NB4 (cell line): Measurements from ENCODE around the gene PRRC2B.
"Not testable (repeated sequence)": the region's sequence is repeated elsewhere in the genome, so short reads cannot be mapped to it uniquely, and the experiment has no call there.

Experiments used
- DNase-seq: peaks from one replicate; pipeline ENCODE4 v3.0.0; 2010; ENCODE audit warnings: low read depth
- H3K4me3 ChIP-seq: one replicate; pipeline ENCODE4 v1.5.1; 2011; ENCODE audit warnings: mild to moderate bottlenecking, low read depth, low read length, moderate library complexity
- MYC ChIP-seq: IDR thresholded peaks from 2 replicates; pipeline ENCODE4 v1.6.1; 2011; ENCODE audit warnings: low read depth, low read length
- POLR2A ChIP-seq: IDR thresholded peaks from 2 replicates; pipeline ENCODE4 v1.6.1; 2011; ENCODE audit warnings: mild to moderate bottlenecking; ENCODE audit not compliant: insufficient read length; ENCODE audit errors: extremely low read depth
- TF ChIP-seq, protein P1 (sequence below): IDR thresholded peaks from 2 replicates; pipeline ENCODE4 v1.6.1; 2011; ENCODE audit warnings: low read depth, low read length
- TF ChIP-seq, protein P2 (sequence below): IDR thresholded peaks from one replicate; pipeline ENCODE4 v1.5.1; 2012; ENCODE audit warnings: low read depth, low read length

Gene PRRC2B

DNA sequence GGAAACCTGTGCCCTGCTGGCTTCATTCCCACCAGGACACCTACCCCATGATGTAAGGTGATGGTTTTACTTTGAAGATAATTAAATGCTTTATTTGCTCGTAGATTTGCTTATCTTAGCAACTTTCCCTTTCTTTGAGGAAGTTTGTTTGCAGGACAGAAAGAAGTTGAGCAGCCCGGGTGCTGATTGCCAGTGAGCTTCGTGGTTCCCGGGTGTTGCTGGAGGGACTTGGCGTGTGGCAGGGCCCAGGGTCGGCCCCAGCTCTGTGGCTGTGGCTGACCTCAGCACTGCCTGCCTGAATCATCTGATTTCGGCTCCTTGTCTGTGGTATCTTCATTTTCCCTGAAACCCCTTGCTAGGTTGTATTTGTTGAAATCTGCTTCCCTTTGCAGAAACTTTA is 117.5 kb downstream of the PRRC2B start:
- no peak overlapping the region for H3K4me3 ChIP-seq
- TF ChIP-seq, protein P1, sequence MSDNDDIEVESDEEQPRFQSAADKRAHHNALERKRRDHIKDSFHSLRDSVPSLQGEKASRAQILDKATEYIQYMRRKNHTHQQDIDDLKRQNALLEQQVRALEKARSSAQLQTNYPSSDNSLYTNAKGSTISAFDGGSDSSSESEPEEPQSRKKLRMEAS, result no peak
- no peak for TF ChIP-seq POLR2A
- TF ChIP-seq MYC, result no peak
- TF ChIP-seq, protein P2, sequence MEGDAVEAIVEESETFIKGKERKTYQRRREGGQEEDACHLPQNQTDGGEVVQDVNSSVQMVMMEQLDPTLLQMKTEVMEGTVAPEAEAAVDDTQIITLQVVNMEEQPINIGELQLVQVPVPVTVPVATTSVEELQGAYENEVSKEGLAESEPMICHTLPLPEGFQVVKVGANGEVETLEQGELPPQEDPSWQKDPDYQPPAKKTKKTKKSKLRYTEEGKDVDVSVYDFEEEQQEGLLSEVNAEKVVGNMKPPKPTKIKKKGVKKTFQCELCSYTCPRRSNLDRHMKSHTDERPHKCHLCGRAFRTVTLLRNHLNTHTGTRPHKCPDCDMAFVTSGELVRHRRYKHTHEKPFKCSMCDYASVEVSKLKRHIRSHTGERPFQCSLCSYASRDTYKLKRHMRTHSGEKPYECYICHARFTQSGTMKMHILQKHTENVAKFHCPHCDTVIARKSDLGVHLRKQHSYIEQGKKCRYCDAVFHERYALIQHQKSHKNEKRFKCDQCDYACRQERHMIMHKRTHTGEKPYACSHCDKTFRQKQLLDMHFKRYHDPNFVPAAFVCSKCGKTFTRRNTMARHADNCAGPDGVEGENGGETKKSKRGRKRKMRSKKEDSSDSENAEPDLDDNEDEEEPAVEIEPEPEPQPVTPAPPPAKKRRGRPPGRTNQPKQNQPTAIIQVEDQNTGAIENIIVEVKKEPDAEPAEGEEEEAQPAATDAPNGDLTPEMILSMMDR, result no peak
- DNase-seq, result no peak

DNA sequence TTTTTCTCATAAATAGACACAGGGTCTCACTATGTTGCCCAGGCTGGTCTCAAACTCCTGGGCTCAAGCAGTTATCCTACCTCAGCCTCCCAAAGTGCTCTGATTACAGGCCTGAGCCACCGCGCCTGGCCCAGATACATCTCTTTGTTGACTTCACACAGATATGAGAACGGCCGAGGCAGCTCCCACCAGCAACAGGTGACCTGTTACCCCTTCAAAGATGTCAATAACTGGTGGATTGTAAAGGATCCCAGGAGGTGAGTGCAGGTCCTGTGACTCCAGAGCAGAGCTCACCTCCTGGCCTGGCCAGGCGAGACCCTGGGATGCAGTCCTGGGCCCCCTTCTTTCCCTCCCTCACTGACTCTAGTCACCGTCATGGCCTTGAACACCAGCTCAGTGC is 118.0 kb downstream of the PRRC2B start:
- no peak for DNase-seq
- no peak overlapping the region for H3K4me3 ChIP-seq
- TF ChIP-seq POLR2A (no peak), MYC (no peak)
- TF ChIP-seq, protein P1, result no peak
- TF ChIP-seq, protein P2, result no peak

DNA sequence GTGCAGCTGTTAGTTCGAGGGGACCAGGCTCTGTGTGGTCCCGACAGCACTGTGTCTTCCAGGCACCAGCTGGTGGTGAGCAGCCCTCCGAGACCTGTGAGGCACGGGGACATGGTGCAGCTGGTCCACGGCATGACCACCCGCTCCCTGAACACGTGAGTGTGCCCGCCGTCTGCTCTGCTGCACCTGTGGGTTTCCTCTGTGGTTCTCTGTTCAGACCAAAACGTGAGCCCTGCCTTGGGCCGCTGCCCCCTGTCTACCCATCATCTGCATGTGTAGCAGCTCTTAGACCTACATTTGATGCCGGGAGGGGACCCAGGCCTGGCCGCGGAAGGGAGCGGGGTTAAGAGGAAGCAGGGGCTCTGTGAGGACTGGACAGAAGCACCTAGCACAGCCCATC is 119.3 kb downstream of the PRRC2B start:
- no peak for DNase-seq
- TF ChIP-seq MYC (no peak), POLR2A (no peak)
- TF ChIP-seq, protein P2, result no peak
- TF ChIP-seq, protein P1, result no peak
- no peak overlapping the region for H3K4me3 ChIP-seq

DNA sequence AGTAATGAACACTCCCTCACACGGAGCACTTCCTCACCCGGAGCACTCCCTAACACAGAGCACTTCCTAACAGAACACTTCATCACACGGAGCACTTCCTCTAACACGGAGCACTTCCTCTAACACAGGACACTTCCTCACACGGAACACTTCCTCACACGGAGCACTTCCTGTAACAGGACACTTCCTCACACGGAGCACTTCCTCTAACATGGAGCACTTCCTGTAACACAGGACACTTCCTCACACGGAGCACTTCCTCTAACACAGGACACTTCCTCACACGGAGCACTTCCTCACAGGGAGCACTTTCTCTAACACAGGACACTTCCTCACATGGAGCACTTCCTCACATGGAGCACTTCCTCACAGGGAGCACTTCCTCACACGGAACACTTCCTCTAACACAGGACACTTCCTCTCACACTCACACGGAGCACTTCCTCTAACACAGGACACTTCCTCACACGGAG is 121.7 kb downstream of the PRRC2B start:
- H3K4me3 ChIP-seq, DNase-seq: not testable (repeated sequence)

DNA sequence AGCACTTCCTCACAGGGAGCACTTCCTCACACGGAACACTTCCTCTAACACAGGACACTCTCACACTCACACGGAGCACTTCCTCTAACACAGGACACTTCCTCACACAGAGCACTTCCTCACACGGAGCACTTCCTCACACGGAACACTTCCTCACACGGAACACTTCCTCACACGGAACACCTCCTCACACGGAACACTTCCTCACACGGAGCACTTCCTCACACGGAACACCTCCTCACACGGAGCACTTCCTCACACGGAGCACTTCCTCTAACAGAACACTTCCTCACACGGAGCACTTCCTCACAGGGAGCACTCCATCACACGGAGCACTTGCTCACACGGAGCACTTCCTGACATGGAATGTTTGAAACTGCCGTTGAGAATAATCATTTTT is 122.2 kb downstream of the PRRC2B start:
- no peak overlapping the region for H3K4me3 ChIP-seq
- DNase-seq, result no peak
- TF ChIP-seq, protein P1, result no peak
- TF ChIP-seq MYC, result no peak
- TF ChIP-seq, protein P2, result no peak
- TF ChIP-seq POLR2A, result no peak

DNA sequence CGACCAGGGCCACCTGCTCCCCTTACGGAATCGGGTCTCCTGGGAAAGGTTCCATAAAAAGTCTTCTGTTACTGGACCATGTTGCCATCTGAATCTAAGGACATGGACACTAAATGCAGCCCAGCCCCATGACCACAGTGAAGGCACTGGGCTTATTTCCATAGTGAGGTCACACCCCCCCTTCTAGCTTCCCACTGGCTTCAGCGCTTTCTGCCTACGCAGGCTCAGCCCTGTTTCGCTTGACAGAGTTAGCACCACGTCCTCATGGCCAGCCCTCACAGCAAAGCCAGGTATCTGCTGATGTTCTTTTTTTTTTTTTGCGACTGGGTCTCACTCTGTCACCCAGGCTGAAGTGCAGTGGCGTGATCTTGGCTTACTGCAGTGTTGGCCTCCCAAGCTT is 123.0 kb downstream of the PRRC2B start:
- DNase-seq, result no peak
- no peak overlapping the region for H3K4me3 ChIP-seq

More for the DNA sequence above, 123.0 kb downstream of the PRRC2B start:
- TF ChIP-seq POLR2A (no peak), MYC (no peak)
- TF ChIP-seq, protein P2, result no peak
- TF ChIP-seq, protein P1, result no peak
